Chondrocyte (in vitro differentiated cells): ENCODE results near the gene GGTLC1. TPM values are rescaled to one million over a fixed set of nuclear protein-coding genes. Genes with fewer than 3 reads are reported as not detected.
A peak's percentile ranks its signal among the peaks of the same experiment; 100 is the strongest.

Experiments
- DNase-seq: peaks from one replicate; pipeline ENCODE4 v3.0.0; 2021; ENCODE audit warnings: mixed read lengths, low spot score
- H3K27ac Mint-ChIP-seq: one replicate; pipeline ENCODE4 v1.8.0; 2021; ENCODE audit warnings: mild to moderate bottlenecking, moderate library complexity, mixed read lengths; ENCODE audit not compliant: unreplicated experiment
- H3K27me3 Mint-ChIP-seq: 2 replicates; pipeline ENCODE4 v1.8.0; 2021; ENCODE audit warnings: low read depth, mixed read lengths
- H3K36me3 Mint-ChIP-seq: 2 replicates; pipeline ENCODE4 v1.8.0; 2021; ENCODE audit warnings: low read depth, mixed read lengths
- H3K4me1 Mint-ChIP-seq: 2 replicates; pipeline ENCODE4 v1.8.0; 2021; ENCODE audit warnings: low read depth, mild to moderate bottlenecking, mixed read lengths
- H3K4me3 Mint-ChIP-seq: one replicate; pipeline ENCODE4 v1.8.0; 2021; ENCODE audit warnings: mild to moderate bottlenecking, moderate library complexity, mixed read lengths; ENCODE audit not compliant: unreplicated experiment
- H3K9me3 Mint-ChIP-seq: 2 replicates; pipeline ENCODE4 v1.8.0; 2021; ENCODE audit warnings: low read depth, mixed read lengths
- total RNA-seq: library from RNA; stranded (reverse); gene quantifications from 3 replicates; pipeline ENCODE4 v1.2.1, GENCODE V29; 2021
- TF ChIP-seq, protein P1 (sequence below): fragments of 200-600 bp; sonication (generic); IDR thresholded peaks from 2 replicates; pipeline ENCODE4 v1.5.0; 2021; ENCODE audit warnings: antibody characterized with exemption, mild to moderate bottlenecking, moderate library complexity

Gene GGTLC1
- total RNA-seq, 1 donor from 2014 or later = not detected

GRCh38 chr20:24027229-24027628 lies 38.6 kb upstream of the GGTLC1 start:
- Mint-ChIP-seq H3K9me3 (no peaks in the 10 kb centered on the region), H3K27me3 (no peaks in the 10 kb centered on the region), H3K4me3 (no peak overlapping the region), H3K27ac (peak overlapping the region; percentile 14), H3K4me1 (peaks cover 4% of the 10 kb centered on the region), H3K36me3 (no peaks in the 10 kb centered on the region)
- TF ChIP-seq, protein P1, sequence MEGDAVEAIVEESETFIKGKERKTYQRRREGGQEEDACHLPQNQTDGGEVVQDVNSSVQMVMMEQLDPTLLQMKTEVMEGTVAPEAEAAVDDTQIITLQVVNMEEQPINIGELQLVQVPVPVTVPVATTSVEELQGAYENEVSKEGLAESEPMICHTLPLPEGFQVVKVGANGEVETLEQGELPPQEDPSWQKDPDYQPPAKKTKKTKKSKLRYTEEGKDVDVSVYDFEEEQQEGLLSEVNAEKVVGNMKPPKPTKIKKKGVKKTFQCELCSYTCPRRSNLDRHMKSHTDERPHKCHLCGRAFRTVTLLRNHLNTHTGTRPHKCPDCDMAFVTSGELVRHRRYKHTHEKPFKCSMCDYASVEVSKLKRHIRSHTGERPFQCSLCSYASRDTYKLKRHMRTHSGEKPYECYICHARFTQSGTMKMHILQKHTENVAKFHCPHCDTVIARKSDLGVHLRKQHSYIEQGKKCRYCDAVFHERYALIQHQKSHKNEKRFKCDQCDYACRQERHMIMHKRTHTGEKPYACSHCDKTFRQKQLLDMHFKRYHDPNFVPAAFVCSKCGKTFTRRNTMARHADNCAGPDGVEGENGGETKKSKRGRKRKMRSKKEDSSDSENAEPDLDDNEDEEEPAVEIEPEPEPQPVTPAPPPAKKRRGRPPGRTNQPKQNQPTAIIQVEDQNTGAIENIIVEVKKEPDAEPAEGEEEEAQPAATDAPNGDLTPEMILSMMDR = no peak
- no peak for DNase-seq

GRCh38 chr20:24022621-24023180 lies 34.1 kb upstream of the GGTLC1 start:
- no peaks in the 10 kb centered on the region for H3K36me3 Mint-ChIP-seq

GRCh38 chr20:24018796-24019195 lies 30.2 kb upstream of the GGTLC1 start:
- DNase-seq = no peak
- H3K4me3 Mint-ChIP-seq = no peak overlapping the region
- H3K27ac Mint-ChIP-seq = no peak overlapping the region
- no peaks in the 10 kb centered on the region for H3K4me1 Mint-ChIP-seq
- peaks cover 31% of the 10 kb centered on the region for H3K27me3 Mint-ChIP-seq
- no peaks in the 10 kb centered on the region for H3K36me3 Mint-ChIP-seq
- TF ChIP-seq, protein P1 = no peak
- no peaks in the 10 kb centered on the region for H3K9me3 Mint-ChIP-seq

More at GRCh38 chr20:24022621-24023180, 34.1 kb upstream of the GGTLC1 start:
- TF ChIP-seq, protein P1 = no peak
- no peak for DNase-seq
- Mint-ChIP-seq H3K9me3 (no peaks in the 10 kb centered on the region), H3K4me3 (no peak overlapping the region), H3K27me3 (peaks cover 7% of the 10 kb centered on the region), H3K27ac (no peak overlapping the region), H3K4me1 (peaks cover 4% of the 10 kb centered on the region)

DNA sequence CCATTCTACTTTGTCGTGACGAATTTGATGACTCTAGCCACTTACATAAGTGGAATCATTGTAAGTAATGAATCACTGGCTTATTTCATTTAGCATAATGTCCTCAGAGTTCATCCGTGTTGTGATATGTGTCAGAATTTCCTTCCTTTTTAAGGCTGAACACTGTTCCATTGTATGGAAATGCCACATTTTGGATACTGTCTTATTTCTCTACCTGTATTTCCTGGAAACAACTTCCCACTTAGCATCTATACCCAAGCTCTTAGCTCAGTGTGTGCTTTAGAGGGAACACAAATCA lies 28.8 kb upstream of the GGTLC1 start:
- Mint-ChIP-seq H3K9me3 (no peaks in the 10 kb centered on the region), H3K4me3 (no peak overlapping the region), H3K36me3 (no peaks in the 10 kb centered on the region), H3K27ac (no peak overlapping the region), H3K27me3 (peaks cover 36% of the 10 kb centered on the region), H3K4me1 (no peaks in the 10 kb centered on the region)
- no peak for DNase-seq
- TF ChIP-seq, protein P1 = no peak

GRCh38 chr20:24016607-24017457 lies 28.3 kb upstream of the GGTLC1 start:
- Mint-ChIP-seq H3K4me1 (no peaks in the 10 kb centered on the region), H3K36me3 (no peaks in the 10 kb centered on the region), H3K27ac (no peak overlapping the region), H3K4me3 (no peak overlapping the region), H3K27me3 (peaks cover 39% of the 10 kb centered on the region), H3K9me3 (no peaks in the 10 kb centered on the region)
- DNase-seq = no peak
- TF ChIP-seq, protein P1 = no peak
